CD4-positive, alpha-beta T cell (primary cell): ENCODE data around the gene RECQL5. TPM values are rescaled to one million over a fixed set of nuclear protein-coding genes. Genes with fewer than 3 reads are reported as not detected.
A peak's percentile ranks its signal among the peaks of the same experiment; 100 is the strongest.

Source experiments
- ATAC-seq: fragments of 200-7000 bp; cut with Tn5 transposase; one replicate; pipeline ENCODE4 v1.10.0; 2022; ENCODE audit warnings: mild to moderate bottlenecking; ENCODE audit not compliant: poor library complexity
- CTCF ChIA-PET: fragments of 350-600 bp; sonication (Branson Sonifier 250); formaldehyde crosslinking; loops from one replicate; lab custom pipeline; 2021; ENCODE audit warnings: antibody characterized with exemption, inconsistent platforms; lab: Charles Lee
- POLR2A ChIA-PET: fragments of 350-600 bp; sonication (Branson Sonifier 250); formaldehyde crosslinking; loops from one replicate; lab custom pipeline; 2021; ENCODE audit warnings: antibody characterized with exemption, inconsistent platforms; lab: Charles Lee
- DNase-seq, 14 experiments: peaks; one replicate each; pipeline ENCODE4 v3.0.0-alpha.2; 2013 to 2020; ENCODE audit warnings: mixed read lengths in 2 of 14
- H3K27ac ChIP-seq, 2 donors: one replicate each; pipeline versions ENCODE4 v1.5.1 to v1.7.0; 2013; ENCODE audit warnings: low read length in 2 of 2, low read depth in 1 of 2, mild to moderate bottlenecking in 1 of 2
- H3K27me3 ChIP-seq, 2 experiments: 1 replicate in 1 of 2; 2 replicates in 1 of 2; pipeline versions ENCODE4 v1.6.1 to v1.7.0; 2013; ENCODE audit warnings: low read length in 2 of 2, control low read depth in 1 of 2, mild to moderate bottlenecking in 1 of 2, moderate library complexity in 1 of 2; ENCODE audit not compliant: insufficient read depth in 2 of 2, control insufficient read depth in 1 of 2
- H3K36me3 ChIP-seq: one replicate; pipeline ENCODE4 v1.6.1; 2013; ENCODE audit warnings: low read length, control low read depth; ENCODE audit not compliant: insufficient read depth
- H3K4me1 ChIP-seq: one replicate; pipeline ENCODE4 v1.6.1; 2013; ENCODE audit warnings: low read length, control low read depth; ENCODE audit not compliant: insufficient read depth
- H3K4me3 ChIP-seq: one replicate; pipeline ENCODE4 v1.5.1; 2013; ENCODE audit warnings: mild to moderate bottlenecking, low read length, moderate library complexity
- H3K9me3 ChIP-seq, 2 experiments: 1 replicate in 1 of 2; 2 replicates in 1 of 2; pipeline versions ENCODE4 v1.6.1 to v1.7.0; 2013; ENCODE audit warnings: low read length in 2 of 2, mild to moderate bottlenecking in 2 of 2, control low read depth in 1 of 2, moderate library complexity in 1 of 2; ENCODE audit not compliant: control insufficient read depth in 1 of 2, insufficient read depth in 1 of 2
- H3K27ac Mint-ChIP-seq: one replicate; pipeline ENCODE4 v1.8.0; 2020; ENCODE audit warnings: mixed read lengths
- H3K27me3 Mint-ChIP-seq: one replicate; pipeline ENCODE4 v1.8.0; 2021; ENCODE audit warnings: mixed read lengths
- H3K36me3 Mint-ChIP-seq: one replicate; pipeline ENCODE4 v1.8.0; 2021; ENCODE audit warnings: low read depth, mixed read lengths
- H3K4me1 Mint-ChIP-seq: one replicate; pipeline ENCODE4 v1.8.0; 2021; ENCODE audit warnings: low read depth, mixed read lengths
- H3K4me3 Mint-ChIP-seq: one replicate; pipeline ENCODE4 v1.8.0; 2020; ENCODE audit warnings: mild to moderate bottlenecking, mixed read lengths
- H3K9me3 Mint-ChIP-seq: one replicate; pipeline ENCODE4 v1.8.0; 2020; ENCODE audit warnings: mixed read lengths
- CTCF ChIP-seq: fragments of 200-600 bp; IDR thresholded peaks from one replicate; pipeline ENCODE4 v1.8.0; 2022; ENCODE audit warnings: antibody characterized with exemption, mild to moderate bottlenecking
- intact Hi-C, 2 experiments: fragments of 100-400 bp; cut with DNase I in 1 of 2; cut with micrococcal nuclease in 1 of 2; formaldehyde crosslinking; loops; one replicate each; pipeline versions ENCODE4 v1.15.1 to v1.9.0; 2023 to 2025; cut with DNase I, micrococcal nuclease
- total RNA-seq, 174 experiments: library from RNA in 2 of 174; stranded (reverse) in 2 of 174; gene quantifications; one replicate each; pipeline ENCODE4 v1.2.3 and lab custom pipeline; 2021 to 2026

RECQL5 gene
- total RNA-seq, 2 experiments from 2014 or later: 16.4 to 17.7 TPM

- TF ChIP-seq CTCF: no peak
- Mint-ChIP-seq H3K27ac (peak overlapping the region; percentile 9), H3K9me3 (no peaks in the 10 kb centered on the region), H3K4me1 (peaks cover 14% of the 10 kb centered on the region), H3K36me3 (peaks cover 42% of the 10 kb centered on the region), H3K27me3 (no peaks in the 10 kb centered on the region), H3K4me3 (peak overlapping the region; percentile 51)
- no peak overlapping the region for H3K27ac ChIP-seq
- CTCF ChIA-PET: no interaction called here
- DNase-seq (no peak), ATAC-seq (no peak)
- intact Hi-C loops: loop anchor here in 1 of 2 experiments (10.0 kb wide), 1 partner anchor 241 kb away; the partner anchor contains the start of gene MRPL38
- no peaks in the 10 kb centered on the region for H3K9me3 ChIP-seq
- peaks cover 49% of the 10 kb centered on the region for H3K36me3 ChIP-seq
- peaks cover 23% of the 10 kb centered on the region for H3K4me1 ChIP-seq
- POLR2A ChIA-PET: no interaction called here
- no peak overlapping the region for H3K4me3 ChIP-seq
- H3K27me3 ChIP-seq: no peaks in the 10 kb centered on the region
Measured at GRCh38 chr17:75664099-75664549, 2.8 kb downstream of the RECQL5 start.

GRCh38 chr17:75662511-75662910 is 4.4 kb downstream of the RECQL5 start:
- Histone ChIP-seq H3K9me3 (no peaks in the 10 kb centered on the region), H3K36me3 (peaks cover 44% of the 10 kb centered on the region), H3K27ac (no peak overlapping the region), H3K4me3 (no peak overlapping the region), H3K27me3 (no peaks in the 10 kb centered on the region), H3K4me1 (peaks cover 13% of the 10 kb centered on the region)
- H3K27ac Mint-ChIP-seq: no peak overlapping the region
- DNase-seq: no peak
- intact Hi-C loops: loop anchor here in 1 of 2 experiments (10.0 kb wide), 1 partner anchor 242 kb away; the partner anchor contains the start of gene MRPL38
- ChIA-PET CTCF (no interaction called here), POLR2A (interaction anchor here (0.6 kb wide), 2 partner anchors 19 to 313 kb away, joined by 3 to 5 read pairs; no protein-coding TSS in a partner anchor)
- peaks cover 51% of the 10 kb centered on the region for H3K36me3 Mint-ChIP-seq
- H3K9me3 Mint-ChIP-seq: no peaks in the 10 kb centered on the region
- no peak for ATAC-seq
- TF ChIP-seq CTCF: no peak
- peaks cover 6% of the 10 kb centered on the region for H3K4me1 Mint-ChIP-seq
- H3K4me3 Mint-ChIP-seq: no peak overlapping the region
- H3K27me3 Mint-ChIP-seq: no peaks in the 10 kb centered on the region

GRCh38 chr17:75661531-75661930 is 5.4 kb downstream of the RECQL5 start:
- no peaks in the 10 kb centered on the region for H3K27me3 ChIP-seq
- Mint-ChIP-seq H3K27ac (no peak overlapping the region), H3K4me1 (peaks cover 6% of the 10 kb centered on the region), H3K4me3 (no peak overlapping the region), H3K9me3 (no peaks in the 10 kb centered on the region), H3K36me3 (peaks cover 59% of the 10 kb centered on the region), H3K27me3 (no peaks in the 10 kb centered on the region)
- DNase-seq: no peak
- intact Hi-C loops: loop anchor here in 1 of 2 experiments (10.0 kb wide), 1 partner anchor 243 kb away; the partner anchor contains the start of gene MRPL38
- H3K36me3 ChIP-seq: peaks cover 50% of the 10 kb centered on the region
- ATAC-seq: no peak
- peaks cover 8% of the 10 kb centered on the region for H3K4me1 ChIP-seq
- H3K27ac ChIP-seq: no peak overlapping the region
- no peak overlapping the region for H3K4me3 ChIP-seq
- H3K9me3 ChIP-seq: no peaks in the 10 kb centered on the region
- ChIA-PET CTCF (no interaction called here), POLR2A (no interaction called here)
- no peak for TF ChIP-seq CTCF
